ENCODE measurements around the gene GALNTL6. TPM values are rescaled to one million over a fixed set of nuclear protein-coding genes. Genes with fewer than 3 reads are reported as not detected.

Gene GALNTL6
- total RNA-seq, 4 donors from 2014 or later, result 0.30 to 1.3 (median 0.60) TPM

DNA sequence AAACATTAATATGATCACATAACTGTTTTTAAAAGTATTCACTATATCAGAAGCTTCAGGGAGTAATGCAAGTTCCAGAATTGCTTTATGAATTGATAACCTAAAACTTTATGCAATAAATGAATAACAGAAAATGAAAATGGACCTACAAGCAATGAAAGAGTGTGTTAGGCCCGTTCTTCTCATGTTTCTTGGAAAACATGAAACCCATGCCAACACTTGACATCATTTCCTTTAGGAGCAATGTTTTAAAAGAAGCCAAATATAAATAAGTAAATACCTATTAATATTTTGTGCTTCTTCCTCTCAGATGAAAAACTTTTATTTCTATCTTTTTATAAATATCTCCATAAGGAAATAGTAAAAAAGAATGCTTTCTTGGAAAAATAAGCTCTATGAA, 1232.4 kb downstream of the GALNTL6 start:
- H3K4me3 ChIP-seq (ENCODE audit: low read depth, poor library complexity, severe bottlenecking), result no peak overlapping the region
- WGBS, 2 donors, result 33 to 42% methylated on average over 1 of the region's 1 CpG
- DNase-seq (ENCODE audit: low spot score in 2 of 2), result no peak
- intact Hi-C loops (cut with DNase I; ENCODE audit: low total_unique reads), result no loop called here
- TF ChIP-seq, protein P1, sequence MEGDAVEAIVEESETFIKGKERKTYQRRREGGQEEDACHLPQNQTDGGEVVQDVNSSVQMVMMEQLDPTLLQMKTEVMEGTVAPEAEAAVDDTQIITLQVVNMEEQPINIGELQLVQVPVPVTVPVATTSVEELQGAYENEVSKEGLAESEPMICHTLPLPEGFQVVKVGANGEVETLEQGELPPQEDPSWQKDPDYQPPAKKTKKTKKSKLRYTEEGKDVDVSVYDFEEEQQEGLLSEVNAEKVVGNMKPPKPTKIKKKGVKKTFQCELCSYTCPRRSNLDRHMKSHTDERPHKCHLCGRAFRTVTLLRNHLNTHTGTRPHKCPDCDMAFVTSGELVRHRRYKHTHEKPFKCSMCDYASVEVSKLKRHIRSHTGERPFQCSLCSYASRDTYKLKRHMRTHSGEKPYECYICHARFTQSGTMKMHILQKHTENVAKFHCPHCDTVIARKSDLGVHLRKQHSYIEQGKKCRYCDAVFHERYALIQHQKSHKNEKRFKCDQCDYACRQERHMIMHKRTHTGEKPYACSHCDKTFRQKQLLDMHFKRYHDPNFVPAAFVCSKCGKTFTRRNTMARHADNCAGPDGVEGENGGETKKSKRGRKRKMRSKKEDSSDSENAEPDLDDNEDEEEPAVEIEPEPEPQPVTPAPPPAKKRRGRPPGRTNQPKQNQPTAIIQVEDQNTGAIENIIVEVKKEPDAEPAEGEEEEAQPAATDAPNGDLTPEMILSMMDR (IDR thresholded peaks at IDR 0.05), result no peak
- no peak for TF ChIP-seq POLR2A (IDR thresholded peaks at IDR 0.05)

- intact Hi-C loops (cut with DNase I; ENCODE audit: low total_unique reads), result no loop called here
- 92 to 96% methylated on average over 2 of the region's 2 CpGs for WGBS, 2 donors
- no peak overlapping the region for H3K4me3 ChIP-seq (ENCODE audit: low read depth, poor library complexity, severe bottlenecking)
- no peak for DNase-seq (ENCODE audit: low spot score in 2 of 2)
- no peak for TF ChIP-seq POLR2A (IDR thresholded peaks at IDR 0.05)
- TF ChIP-seq, protein P1 (IDR thresholded peaks at IDR 0.05), result no peak
Observed at GRCh38 chr4:173046144-173046543, 1232.9 kb downstream of the GALNTL6 start.

GRCh38 chr4:173046818-173047217, 1233.6 kb downstream of the GALNTL6 start:
- DNase-seq (ENCODE audit: low spot score in 2 of 2), result no peak
- no peak overlapping the region for H3K4me3 ChIP-seq (ENCODE audit: low read depth, poor library complexity, severe bottlenecking)
- 34 to 39% methylated on average over 5 of the region's 5 CpGs for WGBS, 2 donors
- TF ChIP-seq, protein P1 (IDR thresholded peaks at IDR 0.05), result no peak
- TF ChIP-seq POLR2A (IDR thresholded peaks at IDR 0.05), result no peak
- intact Hi-C loops (cut with DNase I; ENCODE audit: low total_unique reads), result no loop called here

- intact Hi-C loops (cut with DNase I; ENCODE audit: low total_unique reads), result no loop called here
- no peak for DNase-seq (ENCODE audit: low spot score in 2 of 2)
- WGBS, 2 donors, result 81 to 88% methylated on average over 2 of the region's 2 CpGs
- TF ChIP-seq, protein P1 (IDR thresholded peaks at IDR 0.05), result no peak
- TF ChIP-seq POLR2A (IDR thresholded peaks at IDR 0.05), result no peak
- H3K4me3 ChIP-seq (ENCODE audit: low read depth, poor library complexity, severe bottlenecking), result no peak overlapping the region
Observed at GRCh38 chr4:173051232-173051631, 1238.0 kb downstream of the GALNTL6 start.

DNA sequence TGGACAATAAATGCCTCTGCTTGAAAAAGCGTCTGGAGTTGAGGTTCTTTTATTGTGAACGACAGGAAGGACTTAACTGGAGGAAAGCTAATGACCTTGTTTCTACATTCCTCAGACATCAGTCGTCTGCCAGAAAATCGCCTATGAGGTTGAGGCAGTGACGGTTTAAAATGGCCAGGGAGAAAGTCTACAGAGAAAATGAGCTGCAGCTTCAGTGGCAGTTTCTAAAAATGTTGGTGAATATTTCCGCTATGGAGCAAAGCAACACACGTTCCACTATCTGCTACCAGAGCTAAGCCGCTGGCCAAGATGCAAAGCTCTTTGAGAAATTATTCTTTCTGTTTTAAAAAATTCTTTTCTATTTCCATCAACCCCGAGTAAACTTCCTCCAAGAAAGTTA, 1238.5 kb downstream of the GALNTL6 start:
- 47 to 51% methylated on average over 9 of the region's 9 CpGs for WGBS, 2 donors
- intact Hi-C loops (cut with DNase I; ENCODE audit: low total_unique reads), result no loop called here
- no peak for DNase-seq (ENCODE audit: low spot score in 2 of 2)
- no peak overlapping the region for H3K4me3 ChIP-seq (ENCODE audit: low read depth, poor library complexity, severe bottlenecking)
- TF ChIP-seq POLR2A (IDR thresholded peaks at IDR 0.05), result no peak
- TF ChIP-seq, protein P1 (IDR thresholded peaks at IDR 0.05), result no peak

DNA sequence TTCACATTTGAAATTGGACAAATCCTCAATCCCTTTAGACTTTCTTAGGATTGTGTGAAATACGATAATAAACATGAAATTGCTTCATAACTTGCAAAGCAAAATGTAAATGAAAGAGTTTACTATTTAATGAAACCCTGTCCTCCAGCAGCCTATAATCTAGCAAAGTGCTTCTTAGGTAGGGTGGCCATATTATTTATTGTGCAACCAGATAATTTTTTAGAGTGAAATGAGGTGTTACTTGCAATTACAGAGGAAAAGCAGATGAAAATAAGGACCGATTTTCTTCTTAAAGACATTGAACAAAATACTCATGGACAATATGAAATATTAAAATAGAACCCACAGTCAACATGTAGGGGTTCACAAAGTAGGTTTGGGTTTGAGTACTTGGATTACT, 1239.2 kb downstream of the GALNTL6 start:
- DNase-seq (ENCODE audit: low spot score in 2 of 2), result no peak
- no peak overlapping the region for H3K4me3 ChIP-seq (ENCODE audit: low read depth, poor library complexity, severe bottlenecking)
- intact Hi-C loops (cut with DNase I; ENCODE audit: low total_unique reads), result no loop called here
- TF ChIP-seq POLR2A (IDR thresholded peaks at IDR 0.05), result no peak
- TF ChIP-seq, protein P1 (IDR thresholded peaks at IDR 0.05), result no peak
- 83 to 88% methylated on average over 2 of the region's 2 CpGs for whole genome bisulfite sequencing, 2 donors

Data from lower leg skin (tissue), 4 donors.